Mesenchymal stem cell (in vitro differentiated cells and primary cell): ENCODE measurements around the gene AGAP2.

Experiments used
- DNase-seq: peaks from one replicate; pipeline ENCODE4 v3.0.0-alpha.2; 2013
- H2AFZ ChIP-seq: one replicate; pipeline ENCODE4 v1.6.1; 2013; ENCODE audit warnings: low read depth, mild to moderate bottlenecking, control low read depth, inconsistent platforms, low read length, moderate library complexity
- H2AK5ac ChIP-seq: 2 replicates; pipeline ENCODE4 v1.6.1; 2013; ENCODE audit warnings: low read length, moderate library complexity, mild to moderate bottlenecking, inconsistent platforms; ENCODE audit not compliant: severe bottlenecking
- H2BK120ac ChIP-seq: one replicate; pipeline ENCODE4 v1.6.1; 2013; ENCODE audit warnings: low read depth, mild to moderate bottlenecking, inconsistent platforms, low read length, moderate library complexity
- H2BK12ac ChIP-seq, 2 experiments: one replicate each; pipeline ENCODE4 v1.6.1; 2013; ENCODE audit warnings: inconsistent platforms in 2 of 2, low read length in 2 of 2, mild to moderate bottlenecking in 2 of 2, moderate library complexity in 2 of 2, control low read depth in 1 of 2
- H2BK15ac ChIP-seq: one replicate; pipeline ENCODE4 v1.6.1; 2013; ENCODE audit warnings: mild to moderate bottlenecking, low read depth, inconsistent platforms; ENCODE audit not compliant: poor library complexity, severe bottlenecking
- H2BK5ac ChIP-seq: 2 replicates; pipeline ENCODE4 v1.6.1; 2013; ENCODE audit warnings: low read depth, mild to moderate bottlenecking, low read length, control low read depth, inconsistent platforms; ENCODE audit not compliant: poor library complexity, severe bottlenecking
- H3K14ac ChIP-seq, 2 experiments: one replicate each; pipeline ENCODE4 v1.6.1; 2013; ENCODE audit warnings: inconsistent platforms in 2 of 2, low read length in 2 of 2, control low read depth in 1 of 2, mild to moderate bottlenecking in 1 of 2, moderate library complexity in 1 of 2
- H3K18ac ChIP-seq, 2 experiments: one replicate each; pipeline ENCODE4 v1.6.1; 2013; ENCODE audit warnings: inconsistent platforms in 2 of 2, low read length in 2 of 2, control low read depth in 1 of 2, low read depth in 1 of 2, mild to moderate bottlenecking in 1 of 2
- H3K23ac ChIP-seq, 2 experiments: one replicate each; pipeline ENCODE4 v1.6.1; 2013; ENCODE audit warnings: inconsistent platforms in 2 of 2, low read length in 2 of 2, mild to moderate bottlenecking in 2 of 2, moderate library complexity in 2 of 2, control low read depth in 1 of 2
- H3K27ac ChIP-seq: 2 replicates; pipeline ENCODE4 v1.5.1; 2013; ENCODE audit warnings: mild to moderate bottlenecking, moderate library complexity, low read length, control low read depth, inconsistent platforms; ENCODE audit not compliant: poor library complexity, severe bottlenecking
- H3K27me3 ChIP-seq, 2 experiments: 2 replicates each; pipeline versions ENCODE4 v1.6.1 to v1.7.0; 2013; ENCODE audit warnings: low read length in 2 of 2, mild to moderate bottlenecking in 2 of 2, moderate library complexity in 2 of 2, control low read depth in 1 of 2, inconsistent platforms in 1 of 2; ENCODE audit not compliant: control insufficient read depth in 1 of 2, insufficient read depth in 1 of 2
- H3K36me3 ChIP-seq, 2 experiments: 2 replicates each; pipeline versions ENCODE4 v1.6.1 to v1.7.0; 2013; ENCODE audit warnings: low read length in 2 of 2, control low read depth in 1 of 2, inconsistent platforms in 1 of 2, low read depth in 1 of 2, mild to moderate bottlenecking in 1 of 2; ENCODE audit not compliant: insufficient read depth in 2 of 2, control insufficient read depth in 1 of 2
- H3K4ac ChIP-seq, 2 experiments: one replicate each; pipeline ENCODE4 v1.6.1; 2013; ENCODE audit warnings: inconsistent platforms in 2 of 2, low read length in 2 of 2, mild to moderate bottlenecking in 2 of 2, moderate library complexity in 2 of 2, control low read depth in 1 of 2, low read depth in 1 of 2
- H3K4me1 ChIP-seq: 2 replicates; pipeline ENCODE4 v1.6.1; 2013; ENCODE audit warnings: low read depth, low read length, control low read depth; ENCODE audit not compliant: control insufficient read depth, insufficient read depth
- H3K4me2 ChIP-seq: 2 replicates; pipeline ENCODE4 v1.6.1; 2013; ENCODE audit warnings: low read length, mild to moderate bottlenecking, inconsistent platforms; ENCODE audit not compliant: poor library complexity, severe bottlenecking
- H3K4me3 ChIP-seq, 2 experiments: 2 replicates each; pipeline versions ENCODE4 v1.5.1 to v1.7.0; 2013; ENCODE audit warnings: low read length in 2 of 2, mild to moderate bottlenecking in 2 of 2, control low read depth in 1 of 2, low read depth in 1 of 2; ENCODE audit not compliant: insufficient read depth in 1 of 2
- H3K79me1 ChIP-seq: replicated peaks from 2 replicates; pipeline ENCODE4 v1.6.1; 2013; ENCODE audit warnings: mild to moderate bottlenecking, control low read depth, low read length, inconsistent platforms; ENCODE audit not compliant: poor library complexity, severe bottlenecking
- H3K9ac ChIP-seq: 2 replicates; pipeline ENCODE4 v1.7.0; 2013; ENCODE audit warnings: mild to moderate bottlenecking, low read length, moderate library complexity
- H3K9me3 ChIP-seq: 2 replicates; pipeline ENCODE4 v1.7.0; 2013; ENCODE audit warnings: mild to moderate bottlenecking, low read length; ENCODE audit not compliant: control insufficient read depth
- H4K8ac ChIP-seq: one replicate; pipeline ENCODE4 v1.6.1; 2013; ENCODE audit warnings: inconsistent platforms, mild to moderate bottlenecking, low read length, moderate library complexity
- H4K91ac ChIP-seq: one replicate; pipeline ENCODE4 v1.6.1; 2013; ENCODE audit warnings: mild to moderate bottlenecking, low read length, inconsistent platforms
- WGBS: methylation state at CpG from one replicate; pipeline ENCODE4 v1.1.7; 2013; ENCODE audit warnings: mixed read lengths; 5-methylcytosine and 5-hydroxymethylcytosine counted together

Gene AGAP2

GRCh38 chr12:57771873-57772428 is 33.4 kb upstream of the AGAP2 start, which contains the start of gene METTL1:
Gene METTL1 (minus strand): TSS chr12:57772105. CDS start chr12:57772083, 22 bp downstream.
- Histone ChIP-seq H4K91ac (peak within 1 kb of the TSS; percentile 91), H3K36me3 (peaks cover 25 to 50% of the 10 kb centered on the region in 2 experiments), H3K14ac (peak within 1 kb of the TSS in 1 of 2 experiments; percentile 46), H2BK5ac (no peak within 1 kb of the TSS), H3K79me1 (peaks cover 15% of the 10 kb centered on the region), H2BK15ac (peak within 1 kb of the TSS; percentile 30), H3K4me2 (peak within 1 kb of the TSS; percentile 99), H2BK120ac (no peak within 1 kb of the TSS), H2AK5ac (no peak within 1 kb of the TSS), H3K27me3 (peaks cover 7 to 9% of the 10 kb centered on the region in 2 experiments), H3K4ac (peak within 1 kb of the TSS; percentile 39 to 97), H3K18ac (peak within 1 kb of the TSS; percentile 68 to 99), H2AFZ (peak within 1 kb of the TSS; percentile 74), H2BK12ac (peak within 1 kb of the TSS; percentile 23 to 91), H3K4me3 (peak within 1 kb of the TSS; percentile 70 to 98), H3K4me1 (peaks cover 13% of the 10 kb centered on the region), H3K27ac (peak within 1 kb of the TSS; percentile 89), H3K9me3 (no peaks in the 10 kb centered on the region), H3K9ac (peak within 1 kb of the TSS; percentile 95), H4K8ac (peak within 1 kb of the TSS; percentile 73), H3K23ac (peak within 1 kb of the TSS in 1 of 2 experiments; percentile 23)
- WGBS, result under 1% methylated on average over 23 of the region's 28 CpGs
- peak; percentile 98 for DNase-seq

- Histone ChIP-seq H3K9ac (peak overlapping the region; percentile 95), H3K4ac (no peak overlapping the region), H3K4me2 (peak overlapping the region; percentile 99), H3K4me1 (peaks cover 19% of the 10 kb centered on the region), H2BK120ac (no peak overlapping the region), H4K8ac (peak overlapping the region; percentile 62), H2AFZ (peak overlapping the region; percentile 74), H2BK5ac (no peak overlapping the region), H3K9me3 (no peaks in the 10 kb centered on the region), H4K91ac (no peak overlapping the region), H2BK15ac (no peak overlapping the region), H3K79me1 (peaks cover 15% of the 10 kb centered on the region), H3K36me3 (peaks cover 25 to 47% of the 10 kb centered on the region in 2 experiments), H3K18ac (peak overlapping the region in 1 of 2 experiments; percentile 61), H3K4me3 (peak overlapping the region; percentile 70 to 98), H3K27me3 (peaks cover 13 to 15% of the 10 kb centered on the region in 2 experiments), H3K14ac (no peak overlapping the region), H3K23ac (peak overlapping the region in 1 of 2 experiments; percentile 14), H2BK12ac (no peak overlapping the region), H2AK5ac (no peak overlapping the region), H3K27ac (peak overlapping the region; percentile 67)
- peak; percentile 94 for DNase-seq
- 2% methylated on average over 14 of the region's 16 CpGs for WGBS
Observed at GRCh38 chr12:57771236-57771872, 32.8 kb upstream of the AGAP2 start.

- peaks cover 19 to 21% of the 10 kb centered on the region in 2 experiments for H3K27me3 ChIP-seq
- no peak overlapping the region for H2BK120ac ChIP-seq
- no peaks in the 10 kb centered on the region for H3K9me3 ChIP-seq
- no peak overlapping the region for H3K14ac ChIP-seq
- H3K36me3 ChIP-seq, result peaks cover 25 to 41% of the 10 kb centered on the region in 2 experiments
- no peak overlapping the region for H3K27ac ChIP-seq
- H2BK15ac ChIP-seq, result no peak overlapping the region
- no peak overlapping the region for H3K23ac ChIP-seq
- H2AFZ ChIP-seq, result no peak overlapping the region
- H3K4me2 ChIP-seq, result no peak overlapping the region
- no peak overlapping the region for H4K91ac ChIP-seq
- no peak overlapping the region for H2BK12ac ChIP-seq
- peaks cover 23% of the 10 kb centered on the region for H3K4me1 ChIP-seq
- no peak overlapping the region for H3K4ac ChIP-seq
- H3K18ac ChIP-seq, result no peak overlapping the region
- H4K8ac ChIP-seq, result no peak overlapping the region
- no peak overlapping the region for H2AK5ac ChIP-seq
- peaks cover 15% of the 10 kb centered on the region for H3K79me1 ChIP-seq
- H3K9ac ChIP-seq, result peak overlapping the region; percentile 95
- H2BK5ac ChIP-seq, result no peak overlapping the region
- peak overlapping the region in 1 of 2 experiments; percentile 98 for H3K4me3 ChIP-seq
- 80% methylated on average over 4 of the region's 4 CpGs for WGBS
- no peak for DNase-seq
Observed at GRCh38 chr12:57770734-57771133, 32.2 kb upstream of the AGAP2 start.

GRCh38 chr12:57769594-57769993 is 31.1 kb upstream of the AGAP2 start:
- 99% methylated on average over 11 of the region's 11 CpGs for WGBS
- Histone ChIP-seq H3K79me1 (peaks cover 14% of the 10 kb centered on the region), H2BK15ac (no peak overlapping the region)

More at GRCh38 chr12:57769594-57769993, 31.1 kb upstream of the AGAP2 start:
- Histone ChIP-seq H2BK12ac (no peak overlapping the region), H3K23ac (no peak overlapping the region), H4K8ac (no peak overlapping the region), H3K14ac (no peak overlapping the region), H3K9ac (no peak overlapping the region), H2BK5ac (no peak overlapping the region), H3K4me2 (no peak overlapping the region), H3K4ac (no peak overlapping the region), H3K4me3 (no peak overlapping the region), H3K4me1 (peaks cover 34% of the 10 kb centered on the region), H2AFZ (no peak overlapping the region), H3K36me3 (peaks cover 21 to 33% of the 10 kb centered on the region in 2 experiments), H3K9me3 (no peaks in the 10 kb centered on the region), H4K91ac (no peak overlapping the region), H3K27me3 (peaks cover 31 to 33% of the 10 kb centered on the region in 2 experiments), H3K18ac (no peak overlapping the region), H2AK5ac (no peak overlapping the region), H2BK120ac (no peak overlapping the region), H3K27ac (no peak overlapping the region)
- DNase-seq, result no peak
